HG03378 (cell line): ENCODE measurements around the gene RAMAC.
"Not testable (repeated sequence)": the region's sequence is repeated elsewhere in the genome, so short reads cannot be mapped to it uniquely, and the experiment has no call there.

ENCODE experiments used
- ATAC-seq: cut with Tn5 transposase; IDR thresholded peaks from one replicate; pipeline ENCODE4 v1.9.1; 2021; ENCODE audit warnings: mild to moderate bottlenecking, moderate library complexity; ENCODE audit not compliant: unreplicated experiment

RAMAC gene

DNA sequence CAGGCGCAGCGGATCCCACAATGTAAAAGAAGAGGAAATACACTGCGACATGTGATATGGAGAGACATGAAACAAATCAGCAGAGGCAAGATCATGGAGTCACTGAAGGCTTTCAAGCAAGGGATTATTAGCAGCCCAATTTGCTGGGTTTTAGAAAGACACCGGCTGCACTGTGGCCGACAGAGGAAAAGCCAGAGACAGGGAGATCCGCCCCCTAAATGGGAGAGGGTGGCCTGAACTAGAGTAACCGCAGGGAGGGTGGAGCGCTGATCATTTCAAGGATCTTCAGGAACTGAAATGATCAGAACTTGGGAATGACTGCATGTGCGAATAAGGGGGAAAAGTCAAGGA is 26.0 kb downstream of the RAMAC start:
- no peak for ATAC-seq

DNA sequence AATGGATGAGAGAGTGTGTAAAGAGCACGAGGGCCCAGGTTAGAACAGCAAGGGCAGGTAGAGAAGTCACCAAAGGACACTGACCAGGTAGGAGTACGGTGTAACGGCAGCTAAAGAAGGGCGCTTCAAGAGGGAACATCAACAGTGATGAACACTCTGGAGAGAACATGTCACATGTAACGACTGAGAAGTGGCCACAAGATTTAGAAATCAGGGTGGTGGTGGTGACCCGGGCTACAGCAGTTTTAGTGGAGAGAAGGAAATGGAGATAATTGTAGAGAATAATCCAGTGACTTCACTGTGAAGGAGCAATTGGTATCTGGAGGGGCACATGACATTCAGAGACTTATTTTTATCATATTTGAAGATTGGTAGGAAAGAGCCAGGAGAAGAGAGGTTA is 26.6 kb downstream of the RAMAC start:
- no peak for ATAC-seq

DNA sequence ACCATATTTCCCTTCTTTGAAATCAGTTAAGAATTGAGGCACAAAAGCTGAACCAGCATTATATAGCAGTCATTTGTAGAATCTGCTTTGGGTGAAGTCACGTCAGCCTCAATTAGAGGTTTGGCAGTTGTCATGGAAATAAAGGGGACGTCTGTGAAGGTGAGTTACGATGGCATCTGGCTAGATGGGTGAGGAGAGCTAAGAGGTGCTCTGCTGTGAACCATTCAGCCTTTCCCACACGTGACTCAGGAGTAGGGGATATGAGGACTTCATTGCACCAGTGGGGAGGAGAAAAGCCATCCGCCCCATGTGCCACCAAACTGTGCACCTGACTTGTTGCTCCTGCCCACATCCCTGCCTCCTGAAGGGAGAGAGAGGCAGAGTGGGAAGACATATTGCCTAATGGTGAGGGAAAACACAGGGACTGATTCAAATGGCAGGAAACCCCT is 28.2 kb downstream of the RAMAC start:
- ATAC-seq, result no peak

DNA sequence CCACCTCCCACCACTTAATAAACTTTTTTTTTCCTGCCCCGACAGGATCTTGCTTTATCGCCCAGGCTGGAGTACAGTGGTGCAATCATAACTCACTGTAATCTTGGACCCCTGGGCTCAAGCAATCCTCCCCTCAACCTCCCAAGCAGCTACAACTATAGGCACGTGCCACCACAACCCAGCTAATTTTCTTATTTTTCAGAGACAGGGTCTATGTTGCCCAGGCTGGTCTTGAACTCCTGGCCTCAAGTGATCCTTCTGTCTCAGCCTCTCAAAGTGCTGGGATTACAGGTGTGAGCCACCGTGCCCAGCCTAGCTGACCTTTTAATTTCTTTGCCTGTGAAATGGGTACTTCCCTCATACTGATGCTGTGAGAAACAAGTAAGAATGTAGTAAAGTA is 29.4 kb downstream of the RAMAC start:
- ATAC-seq, result no peak

DNA sequence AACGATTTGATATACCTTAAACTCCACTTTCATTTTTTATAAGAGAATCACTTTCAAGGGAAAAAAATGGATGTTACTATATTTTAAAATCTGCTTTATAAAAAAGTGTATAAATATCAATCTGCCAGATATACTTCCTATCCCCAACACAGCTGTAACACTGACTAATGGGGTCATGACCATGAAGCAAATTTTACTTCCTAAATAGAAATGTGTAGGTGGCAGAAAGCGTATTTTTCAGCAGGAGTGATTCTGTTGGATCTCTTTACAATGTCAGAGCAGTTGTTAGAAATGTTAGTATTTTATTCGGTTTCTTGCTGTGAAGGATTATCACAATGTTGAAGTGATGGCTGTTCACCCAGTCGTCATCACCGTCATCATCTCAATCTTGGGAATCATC is 30.9 kb downstream of the RAMAC start:
- no peak for ATAC-seq

DNA sequence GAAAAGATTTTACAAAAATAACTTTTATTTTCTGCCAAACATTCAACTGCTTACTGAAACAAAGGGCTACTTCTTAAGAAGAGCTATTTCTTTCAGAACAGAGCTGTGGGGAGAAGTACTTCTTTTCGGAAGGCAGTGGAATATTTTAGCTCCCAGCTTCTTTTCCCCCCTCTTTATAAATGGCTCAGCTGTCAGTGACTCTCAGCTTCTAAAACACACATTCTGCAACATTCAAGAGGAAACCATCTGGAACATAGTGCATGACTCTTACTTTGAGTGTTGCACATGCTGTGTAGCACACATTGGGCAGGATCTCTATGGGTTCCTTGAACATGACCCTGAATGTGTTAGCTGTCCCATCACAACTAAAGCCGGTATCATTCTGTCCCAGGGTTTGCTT is 32.4 kb downstream of the RAMAC start:
- no peak for ATAC-seq

DNA sequence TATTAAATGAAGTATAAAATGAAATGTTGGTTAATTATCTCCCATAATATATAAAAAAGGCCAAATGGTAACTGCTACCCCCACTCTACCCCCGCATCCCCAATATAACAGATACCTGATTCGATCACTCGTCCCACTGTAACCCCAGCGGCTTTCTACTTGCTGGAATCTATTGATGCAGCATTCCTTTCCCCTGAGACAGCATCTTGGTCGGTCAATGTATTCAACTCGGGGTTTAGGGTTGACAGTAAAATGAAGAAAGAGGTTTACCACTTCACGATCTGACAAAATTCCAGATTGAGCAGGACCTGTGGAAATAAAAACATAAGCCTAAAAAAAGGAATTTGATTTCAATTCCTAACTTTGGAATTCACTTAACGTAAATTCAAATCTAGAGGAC is 44.0 kb downstream of the RAMAC start:
- ATAC-seq, result no peak

DNA sequence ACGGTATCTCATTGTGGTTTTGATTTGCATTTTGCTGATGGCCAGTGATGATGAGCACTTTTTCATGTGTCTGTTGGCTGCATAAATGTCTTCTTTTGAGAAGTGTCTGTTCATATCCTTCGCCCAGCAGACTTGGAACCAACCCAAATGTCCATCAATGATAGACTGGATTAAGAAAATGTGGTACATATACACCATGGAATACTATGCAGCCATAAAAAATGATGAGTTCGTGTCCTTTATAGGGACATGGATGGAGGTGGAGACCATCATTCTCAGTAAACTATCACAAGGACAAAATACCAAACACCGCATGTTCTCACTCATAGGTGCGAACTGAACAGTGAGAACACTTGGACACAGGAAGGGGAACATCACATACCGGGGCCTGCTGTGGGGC is 45.2 kb downstream of the RAMAC start:
- ATAC-seq, result not testable (repeated sequence)

DNA sequence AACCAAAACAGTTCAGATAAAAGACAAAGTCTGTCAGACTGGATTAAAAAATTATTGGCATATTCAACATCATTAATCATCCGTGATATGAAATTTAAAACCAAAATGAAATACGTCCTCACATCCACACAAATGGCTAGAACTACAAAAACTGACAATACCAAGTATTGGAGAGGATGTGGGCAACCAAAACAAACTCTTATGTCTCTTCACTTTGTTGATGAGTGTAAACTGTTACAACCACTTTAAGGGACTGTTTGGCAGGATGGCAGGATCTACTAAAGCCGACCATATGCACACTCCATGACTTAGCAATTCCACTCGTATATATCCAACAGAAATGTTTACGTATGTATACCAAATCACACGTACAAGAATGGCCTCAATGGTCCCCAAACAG is 50.2 kb downstream of the RAMAC start:
- no peak for ATAC-seq

DNA sequence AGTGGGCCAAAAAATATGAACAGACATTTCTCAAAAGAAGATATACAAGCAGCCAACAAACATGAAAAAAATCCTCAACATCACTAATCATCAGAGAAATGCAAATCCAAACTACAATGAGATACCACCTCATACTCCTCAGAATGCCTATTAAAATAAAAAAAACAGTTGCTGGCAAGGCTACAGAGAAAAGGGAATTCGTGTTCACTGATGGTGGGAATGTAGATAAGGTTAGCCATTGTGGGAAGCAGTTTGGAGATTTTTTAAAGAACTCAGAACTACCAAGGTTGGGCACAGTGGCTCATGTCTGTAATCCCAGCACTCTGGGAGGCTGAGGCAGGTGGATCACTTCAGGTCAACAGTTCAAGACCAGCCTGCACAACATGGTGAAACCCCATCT is 53.2 kb downstream of the RAMAC start:
- no peak for ATAC-seq
